Non-pigmented ciliary epithelial cell (primary cell): ENCODE measurements around the gene HINT1.
"Not testable (repeated sequence)": the region's sequence is repeated elsewhere in the genome, so short reads cannot be mapped to it uniquely, and the experiment has no call there.

Experiments
- DNase-seq: peaks from one replicate; pipeline ENCODE4 v3.0.0-alpha.2; 2010; ENCODE audit warnings: low read depth

Gene HINT1

DNA sequence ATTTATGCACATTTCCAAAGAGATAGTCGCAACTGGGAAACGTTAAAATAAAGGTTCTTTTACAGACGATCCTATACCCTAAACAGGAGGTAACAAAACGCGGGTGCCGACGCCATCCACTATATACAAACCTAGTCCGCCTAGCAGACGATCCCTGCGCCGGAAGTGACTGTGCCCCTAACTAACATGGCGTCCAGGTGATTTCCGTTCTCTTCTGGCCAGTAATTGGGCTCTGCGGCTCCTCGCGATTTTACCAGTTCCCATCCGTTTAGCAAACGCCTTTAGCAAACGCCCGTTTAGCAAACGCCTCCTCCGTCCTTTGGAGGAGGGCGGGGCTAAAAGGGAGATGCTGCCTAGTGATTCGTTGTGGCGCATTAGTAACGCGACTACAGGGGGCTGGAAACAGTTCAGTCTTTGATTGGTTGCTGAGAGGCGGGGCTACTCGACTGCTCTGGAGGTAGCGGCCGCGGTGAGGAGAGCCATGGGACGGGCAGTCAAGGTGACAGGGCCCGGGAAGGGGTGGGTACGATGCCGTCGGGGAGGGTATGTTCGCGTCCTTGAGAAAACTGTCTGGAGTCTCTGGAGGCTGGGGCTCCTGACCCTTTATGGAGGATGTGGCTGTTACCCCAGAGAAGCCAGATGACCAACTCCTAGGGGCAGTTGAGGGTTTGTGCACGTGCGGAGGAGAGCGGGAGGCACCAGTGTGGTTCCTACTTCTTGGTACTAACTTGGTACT is 5.7 kb upstream of the HINT1 start, which contains the start of gene LYRM7:
LYRM7 (plus strand) TSS at position 405 of the 736 bp plus-strand sequence; CDS start at position 482, 77 bp downstream.
- peak; percentile 98 for DNase-seq

DNA sequence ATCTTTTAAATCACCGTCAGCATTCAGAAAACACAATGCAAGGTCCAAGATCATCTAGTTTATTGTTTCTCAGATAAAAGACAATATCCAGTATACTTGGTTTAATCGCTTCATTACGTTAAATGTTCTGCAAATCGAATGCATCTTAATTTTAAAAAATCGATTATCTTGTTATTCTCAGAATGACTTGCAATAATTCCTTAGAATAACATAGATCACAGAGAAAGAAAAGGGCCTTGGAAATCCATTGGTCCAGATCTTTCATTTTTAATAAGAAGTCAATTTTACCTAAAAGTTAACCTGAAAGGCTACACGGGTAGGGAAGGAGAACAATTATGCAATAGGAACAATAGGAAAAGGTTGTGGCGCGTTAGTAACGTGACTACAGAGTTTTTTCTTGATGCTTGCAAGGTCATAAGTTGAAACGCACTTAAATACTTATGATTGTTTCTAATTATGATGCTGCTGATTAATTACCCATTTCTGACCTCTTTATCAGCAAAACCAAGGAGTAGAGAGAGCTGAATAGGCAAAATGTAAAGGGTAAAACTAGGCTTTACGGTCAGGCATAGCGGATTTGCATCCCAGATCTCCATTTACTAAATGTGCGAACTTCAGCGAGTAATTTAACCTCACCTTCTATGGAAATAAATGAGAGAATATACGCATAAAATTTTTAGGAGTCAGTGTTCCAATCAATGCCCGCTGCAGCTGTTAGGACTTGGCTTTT is 4.9 kb upstream of the HINT1 start:
- DNase-seq, result no peak

DNA sequence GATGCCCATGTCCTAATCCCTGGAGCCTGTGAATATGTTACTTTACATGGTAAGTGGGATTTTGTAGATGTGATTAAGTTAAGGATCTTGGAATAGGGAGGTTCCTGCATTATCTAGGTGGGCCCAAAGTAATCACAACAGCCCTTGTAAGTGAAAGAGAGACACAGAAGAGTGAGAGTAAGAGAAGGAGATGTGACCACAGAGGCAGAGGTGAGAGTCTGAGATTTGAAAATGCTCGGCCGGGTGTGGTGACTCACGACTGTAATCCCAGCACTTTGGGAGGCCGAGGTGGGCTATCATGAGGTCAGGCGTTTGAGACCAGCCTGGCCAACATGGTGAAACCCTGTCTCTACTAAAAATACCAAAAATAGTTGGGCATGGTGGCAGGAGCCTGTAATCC is 2.6 kb upstream of the HINT1 start:
- no peak for DNase-seq

DNA sequence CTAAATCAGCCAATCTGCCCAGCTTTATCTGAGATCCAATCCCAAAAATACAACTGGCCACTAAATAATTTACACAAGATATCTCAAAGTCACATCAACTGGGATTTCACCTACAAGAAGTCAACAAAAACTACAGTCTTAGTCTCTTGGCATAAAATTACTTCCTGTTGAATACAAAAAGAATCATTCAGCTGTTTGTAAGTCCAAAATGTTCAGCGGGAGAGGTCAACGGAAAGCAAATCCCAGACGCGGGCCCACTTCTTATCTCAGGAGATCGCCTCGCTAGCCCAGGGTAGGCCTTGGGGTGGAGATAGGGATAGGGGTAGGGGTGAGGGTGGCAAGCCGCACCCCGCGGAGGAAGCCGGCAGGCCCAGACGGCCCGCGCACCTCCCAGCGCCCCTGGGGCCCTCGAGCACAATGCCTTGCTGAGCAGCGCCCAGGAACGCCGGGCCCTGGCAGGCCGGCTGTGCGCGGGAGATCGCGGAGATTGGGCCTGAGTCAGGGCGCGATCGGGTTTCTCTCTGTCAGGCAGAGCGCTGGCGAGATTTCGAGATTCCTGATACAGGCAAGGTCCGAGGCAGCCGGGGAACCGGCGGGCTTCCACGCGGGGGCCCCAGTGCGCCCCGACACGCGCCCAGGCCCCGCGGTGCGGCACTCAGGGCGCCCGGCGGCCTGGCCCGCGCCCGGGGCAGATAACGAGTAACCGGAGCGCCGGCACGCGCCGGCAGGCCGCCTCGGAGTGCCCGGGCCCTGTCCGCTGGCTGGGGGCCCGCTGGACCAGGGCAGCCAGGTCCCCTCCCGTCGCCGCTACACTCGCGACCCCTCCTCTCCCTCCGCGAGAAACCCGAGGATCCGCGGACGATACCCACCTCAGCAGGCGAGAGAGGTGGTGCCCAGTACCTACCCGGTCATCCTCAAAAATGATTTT is 601 bp downstream of the HINT1 start:
- no peak for DNase-seq

DNA sequence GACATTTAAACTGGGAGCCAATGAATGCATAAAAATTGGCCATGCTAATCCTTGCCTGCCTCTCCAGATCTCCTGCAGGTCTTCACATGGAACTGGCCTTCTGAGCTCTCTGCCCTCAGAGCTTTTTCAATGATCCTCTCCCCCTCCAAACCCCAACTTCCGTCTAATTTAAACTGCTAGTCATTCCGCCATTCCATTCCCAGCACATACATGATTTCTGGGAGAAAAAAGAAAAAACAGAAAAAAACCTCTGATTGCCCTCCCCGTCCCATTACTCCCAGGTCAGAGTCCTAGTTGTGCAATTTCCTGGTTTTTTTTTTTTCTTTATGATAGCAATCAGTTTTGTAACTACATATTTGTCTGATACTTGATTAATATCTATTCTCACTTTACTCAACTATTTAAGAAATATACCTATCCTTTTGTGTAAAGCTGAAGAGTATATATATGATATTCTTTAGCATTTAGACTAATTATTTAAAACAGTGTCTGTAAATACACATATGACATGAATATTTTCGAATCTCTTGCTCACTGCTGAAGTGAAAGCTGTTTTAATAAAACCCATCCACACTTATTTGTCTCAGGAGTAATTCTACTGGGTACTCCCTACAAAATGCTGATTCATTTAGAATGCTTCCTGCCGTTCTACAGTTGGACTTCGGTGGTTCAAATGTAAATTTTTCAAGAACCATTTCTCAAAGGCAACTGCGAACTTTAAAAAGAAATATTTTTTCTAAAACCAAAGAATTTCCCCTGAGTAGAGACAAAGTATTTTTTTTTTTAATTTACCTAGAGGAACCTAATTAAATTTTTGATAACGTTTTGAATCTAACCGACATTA is 1.6 kb downstream of the HINT1 start:
- DNase-seq, result no peak

- no peak for DNase-seq
Measured at GRCh38 chr5:131160134-131160533, 4.9 kb downstream of the HINT1 start.

DNA sequence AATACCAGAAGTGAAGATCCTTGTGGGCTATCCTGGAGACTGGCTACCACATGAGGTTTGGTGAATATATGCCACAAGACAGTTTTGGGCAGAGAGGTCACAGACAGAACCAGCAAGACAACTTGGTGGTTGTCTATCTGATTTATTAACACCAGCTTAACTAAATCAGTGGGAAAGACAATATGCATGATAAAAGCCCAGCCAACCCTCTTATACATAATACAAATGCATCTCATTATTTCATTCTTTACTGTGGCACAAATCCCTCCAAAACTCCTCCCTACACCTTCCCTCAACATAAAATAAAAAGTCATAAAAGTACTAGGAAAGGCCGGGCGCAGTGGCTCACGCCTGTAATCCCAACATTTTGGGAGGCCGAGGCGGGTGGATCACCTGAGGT is 8.1 kb downstream of the HINT1 start:
- DNase-seq, result no peak

DNA sequence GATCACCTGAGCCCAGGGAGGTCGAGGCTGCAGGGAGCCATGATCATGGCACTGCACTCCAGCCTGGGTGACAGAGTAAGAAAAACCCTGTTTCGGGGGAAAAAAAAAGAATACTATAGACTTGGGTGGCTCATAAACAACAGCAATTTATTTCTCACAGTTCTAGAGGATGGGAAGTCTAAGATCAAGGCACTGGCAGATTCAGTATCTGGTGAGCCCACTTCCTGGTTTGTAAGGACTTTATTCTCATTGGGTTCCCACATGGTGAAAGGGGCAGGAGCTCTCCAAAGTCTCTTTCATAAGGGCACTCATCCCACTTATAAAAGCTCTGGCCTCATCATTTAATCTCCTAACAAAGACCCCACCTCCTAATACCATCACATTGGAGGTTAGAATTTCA is 8.7 kb downstream of the HINT1 start:
- DNase-seq, result no peak

GRCh38 chr5:131151216-131151615 is 13.8 kb downstream of the HINT1 start:
- no peak for DNase-seq

DNA sequence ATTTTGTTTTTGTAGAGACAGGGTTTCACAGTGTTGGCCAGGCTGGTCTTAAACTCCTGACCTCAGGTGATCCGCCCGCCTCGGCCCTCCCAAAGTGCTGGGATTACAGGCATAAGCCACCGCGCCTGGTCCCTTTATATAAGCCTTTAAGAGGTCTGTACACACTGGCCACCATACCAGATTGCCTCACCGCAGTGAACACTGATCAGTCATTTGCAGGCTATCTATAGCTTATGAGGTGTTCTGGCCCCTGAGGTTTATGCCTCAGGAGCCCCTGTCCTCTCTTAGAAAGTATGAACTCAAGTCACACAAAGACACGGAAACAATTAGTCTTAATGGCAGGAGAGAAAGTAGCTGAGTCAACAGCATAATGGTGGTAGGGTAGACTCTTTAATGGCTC is 14.6 kb downstream of the HINT1 start:
- DNase-seq, result no peak

DNA sequence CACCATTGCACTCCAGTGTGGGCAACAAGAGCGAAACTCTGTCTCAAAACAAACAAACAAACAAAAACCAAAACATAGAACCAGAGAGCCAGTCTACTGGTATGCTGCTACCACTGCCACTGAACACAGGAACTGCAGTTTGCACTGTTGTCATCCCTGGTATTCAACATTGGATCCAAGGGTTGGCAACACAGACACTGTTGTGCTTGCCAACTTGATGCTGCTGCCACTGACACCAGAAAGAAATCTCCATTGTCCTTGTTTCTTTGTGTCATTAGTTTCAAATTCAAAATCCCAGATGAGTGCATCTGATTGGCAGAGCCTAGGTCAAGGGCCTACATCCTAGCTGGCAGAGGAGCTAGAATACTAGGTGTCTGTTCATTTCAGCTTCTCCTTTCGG is 16.2 kb downstream of the HINT1 start:
- no peak for DNase-seq

GRCh38 chr5:131147258-131147657 is 17.8 kb downstream of the HINT1 start:
- DNase-seq, result no peak

DNA sequence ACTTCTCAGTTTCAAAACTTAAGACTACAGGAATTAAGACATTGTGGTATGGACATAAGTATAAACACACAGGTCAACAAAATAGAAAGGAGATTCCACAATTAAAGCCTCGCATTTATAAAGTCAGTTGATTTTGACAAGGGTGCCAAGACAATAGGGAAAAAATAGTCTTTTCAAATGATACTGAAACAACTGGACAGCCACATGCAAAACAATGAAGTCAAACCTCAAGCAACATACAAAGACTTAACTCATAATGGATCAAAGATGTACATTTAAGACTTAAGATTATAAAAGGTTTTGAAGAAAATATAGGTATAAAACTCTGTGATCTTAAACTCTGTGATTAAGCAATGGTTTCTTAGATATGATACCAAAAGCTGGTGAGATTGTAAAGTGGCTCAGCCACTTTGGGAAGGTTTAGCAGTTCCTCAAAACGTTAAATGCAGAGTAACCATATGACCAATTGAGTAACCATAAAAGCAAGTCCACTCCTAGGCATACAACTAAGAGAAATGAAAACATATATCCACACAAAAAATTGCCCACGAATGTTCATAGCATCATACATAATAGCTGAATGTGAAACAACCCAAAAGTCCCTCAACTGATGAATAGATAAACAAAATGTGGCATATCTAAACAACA is 22.0 kb downstream of the HINT1 start:
- no peak for DNase-seq

DNA sequence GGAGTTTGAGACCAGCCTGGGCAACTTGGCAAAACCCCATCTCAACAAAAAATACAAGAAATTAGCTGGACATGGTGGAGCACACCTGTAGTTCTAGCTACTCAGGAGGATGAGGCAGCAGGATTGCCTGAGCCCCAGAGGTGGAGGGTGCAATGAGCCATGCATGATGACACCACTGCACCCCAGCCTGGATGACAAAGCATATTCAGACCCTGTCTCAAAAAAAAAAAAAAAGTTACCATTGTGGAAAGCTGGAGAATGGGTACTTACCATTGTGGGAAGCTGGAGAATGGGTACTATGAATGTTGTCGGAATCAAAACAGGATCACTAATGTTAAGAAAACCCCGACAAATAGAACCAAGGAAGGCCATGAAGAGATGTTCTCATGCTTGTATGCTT is 25.7 kb downstream of the HINT1 start:
- DNase-seq, result no peak

GRCh38 chr5:131138406-131138805 is 26.6 kb downstream of the HINT1 start:
- DNase-seq, result not testable (repeated sequence)

- DNase-seq, result not testable (repeated sequence)
Measured at GRCh38 chr5:131133091-131133490, 32.0 kb downstream of the HINT1 start.

DNA sequence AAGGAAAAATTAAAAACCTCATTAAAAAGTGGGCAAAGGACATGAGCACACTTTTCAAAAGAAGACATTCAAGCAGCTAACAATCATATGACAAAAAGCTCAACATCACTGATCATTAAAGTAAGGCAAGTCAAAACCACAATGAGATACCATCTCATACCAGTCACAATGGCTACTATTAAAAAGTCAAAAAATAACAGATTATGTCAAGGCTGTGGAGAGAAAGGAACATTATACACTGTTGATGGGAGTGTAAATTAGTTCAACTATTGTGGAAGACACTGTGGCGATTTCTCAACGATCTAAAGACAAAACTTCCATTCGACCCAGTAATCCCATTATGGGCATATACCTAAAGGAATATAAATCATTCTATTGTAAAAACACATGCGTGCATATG is 35.8 kb downstream of the HINT1 start:
- no peak for DNase-seq

- not testable (repeated sequence) for DNase-seq
Measured at GRCh38 chr5:131127244-131127643, 37.8 kb downstream of the HINT1 start.

DNA sequence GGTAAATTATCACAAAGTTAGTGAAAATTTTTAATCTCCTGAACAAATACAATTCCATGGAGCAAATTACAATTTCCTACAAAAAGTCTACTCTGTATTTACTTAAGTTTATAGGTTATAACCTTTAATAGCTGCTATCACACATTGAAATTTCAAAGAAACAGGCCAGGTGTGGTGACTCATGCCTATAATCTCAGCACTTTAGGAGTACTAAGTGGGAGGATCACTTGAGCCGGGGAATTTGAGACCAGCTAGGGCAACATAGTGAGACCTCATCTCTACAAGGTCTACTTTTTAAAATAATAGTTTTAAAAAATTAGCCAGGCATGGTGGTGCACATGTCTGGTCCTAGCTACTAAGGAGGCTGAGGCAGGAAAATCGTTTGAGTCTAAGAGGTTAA is 50.3 kb downstream of the HINT1 start:
- DNase-seq, result no peak

DNA sequence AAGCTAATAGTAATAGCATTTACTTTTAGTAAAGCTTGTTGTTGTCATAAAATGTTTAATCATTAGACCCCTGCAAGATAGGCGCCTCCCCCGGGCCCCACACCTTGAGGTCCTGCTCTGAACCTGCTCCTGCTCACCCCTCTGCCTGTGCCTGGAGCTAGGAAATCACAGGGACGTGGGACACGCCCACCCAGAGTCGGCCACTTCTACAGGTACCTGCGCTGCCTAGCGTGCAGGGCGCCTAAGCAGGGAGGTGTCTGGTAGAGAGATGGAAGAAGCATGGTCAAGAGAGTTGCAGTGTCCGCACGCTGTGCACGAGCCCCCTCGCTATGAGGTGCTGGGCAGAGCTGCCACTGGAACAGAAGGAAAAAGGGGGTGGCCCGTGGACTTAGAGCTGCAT is 52.6 kb downstream of the HINT1 start:
- no peak for DNase-seq

- no peak for DNase-seq
Measured at GRCh38 chr5:131110256-131110594, 54.8 kb downstream of the HINT1 start.
